ENCODE results near the gene RCBTB1.
"Not testable (repeated sequence)": the region's sequence is repeated elsewhere in the genome, so short reads cannot be mapped to it uniquely, and the experiment has no call there.

Gene RCBTB1

GRCh38 chr13:49524740-49525501, 60.4 kb downstream of the RCBTB1 start:
- H3K4me3 ChIP-seq (ENCODE audit: low read depth, low read length) = no peak overlapping the region

GRCh38 chr13:49521224-49521623, 64.1 kb downstream of the RCBTB1 start:
- no peak overlapping the region for H3K4me3 ChIP-seq (ENCODE audit: low read depth, low read length)

GRCh38 chr13:49517461-49517860, 67.9 kb downstream of the RCBTB1 start:
- H3K4me3 ChIP-seq (ENCODE audit: low read depth, low read length) = no peak overlapping the region

- no peak overlapping the region for H3K4me3 ChIP-seq (ENCODE audit: low read depth, low read length)
Observed at GRCh38 chr13:49516467-49516866, 68.9 kb downstream of the RCBTB1 start.

GRCh38 chr13:49512578-49512977, 72.8 kb downstream of the RCBTB1 start:
- no peak overlapping the region for H3K4me3 ChIP-seq (ENCODE audit: low read depth, low read length)

- H3K4me3 ChIP-seq (ENCODE audit: low read depth, low read length) = no peak overlapping the region
Observed at GRCh38 chr13:49503951-49504350, 81.4 kb downstream of the RCBTB1 start.

GRCh38 chr13:49502954-49503353, 82.4 kb downstream of the RCBTB1 start:
- H3K4me3 ChIP-seq (ENCODE audit: low read depth, low read length) = no peak overlapping the region

GRCh38 chr13:49499889-49500660, 85.3 kb downstream of the RCBTB1 start:
- H3K4me3 ChIP-seq (ENCODE audit: low read depth, low read length) = no peak overlapping the region

- H3K4me3 ChIP-seq (ENCODE audit: low read depth, low read length) = no peak overlapping the region
Observed at GRCh38 chr13:49498206-49498605, 87.2 kb downstream of the RCBTB1 start.

- no peak overlapping the region for H3K4me3 ChIP-seq (ENCODE audit: low read depth, low read length)
Observed at GRCh38 chr13:49497272-49497671, 88.1 kb downstream of the RCBTB1 start.

GRCh38 chr13:49496837-49497236, 88.5 kb downstream of the RCBTB1 start:
- H3K4me3 ChIP-seq (ENCODE audit: low read depth, low read length) = not testable (repeated sequence)

- H3K4me3 ChIP-seq (ENCODE audit: low read depth, low read length) = peak within 1 kb of the TSS; percentile 71
Observed at GRCh38 chr13:49495783-49496762, 89.3 kb downstream of the RCBTB1 start, which contains the start of gene PHF11. Gene PHF11 (plus strand): TSS chr13:49495953. CDS start chr13:49496002, 49 bp downstream.

GRCh38 chr13:49494645-49495044, 90.7 kb downstream of the RCBTB1 start:
- no peak overlapping the region for H3K4me3 ChIP-seq (ENCODE audit: low read depth, low read length)

- no peak overlapping the region for H3K4me3 ChIP-seq (ENCODE audit: low read depth, low read length)
Observed at GRCh38 chr13:49488563-49488962, 96.8 kb downstream of the RCBTB1 start.
